Globus pallidus (tissue), 1 donor: ENCODE results near the gene NUDT2.

Experiments used
- DNase-seq: peaks from one replicate; pipeline ENCODE4 v3.0.0-alpha.2; 2015; ENCODE audit warnings: low spot score

Gene NUDT2

DNA sequence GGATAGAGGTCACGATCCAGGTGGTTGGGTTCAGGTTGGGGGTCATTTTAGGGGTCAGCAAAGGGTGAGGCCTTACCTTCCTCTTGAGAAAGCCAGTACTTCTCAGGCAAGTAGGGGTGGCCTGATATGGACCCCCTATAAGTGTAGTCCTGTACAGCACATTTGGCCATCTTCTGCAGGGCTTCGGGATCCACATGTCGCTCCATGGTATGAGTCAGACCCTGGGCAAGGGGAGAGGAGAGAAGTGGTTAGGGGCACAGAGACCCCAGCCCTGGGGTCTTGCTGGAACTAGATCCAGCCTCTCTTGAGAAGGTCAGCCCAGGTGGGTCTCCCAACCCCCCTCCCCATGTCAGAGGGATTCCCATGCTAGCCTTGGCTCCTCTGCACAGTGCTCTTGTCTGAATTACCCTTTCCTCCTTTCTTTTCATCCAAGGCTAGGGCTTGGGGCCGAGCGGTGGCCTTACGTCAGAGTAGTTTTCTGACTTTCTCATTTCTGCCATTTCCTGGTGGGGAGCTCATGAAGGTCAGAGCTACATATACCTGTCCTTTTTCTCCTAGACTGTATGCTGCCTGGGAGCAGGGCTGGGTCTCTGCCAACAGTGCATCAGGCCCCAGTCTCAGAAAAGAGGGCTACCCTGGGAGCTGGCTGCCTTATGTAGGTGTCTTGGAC lies 56.3 kb downstream of the NUDT2 start:
- no peak for DNase-seq

- DNase-seq: no peak
Measured at GRCh38 chr9:34386656-34387055, 57.3 kb downstream of the NUDT2 start.

DNA sequence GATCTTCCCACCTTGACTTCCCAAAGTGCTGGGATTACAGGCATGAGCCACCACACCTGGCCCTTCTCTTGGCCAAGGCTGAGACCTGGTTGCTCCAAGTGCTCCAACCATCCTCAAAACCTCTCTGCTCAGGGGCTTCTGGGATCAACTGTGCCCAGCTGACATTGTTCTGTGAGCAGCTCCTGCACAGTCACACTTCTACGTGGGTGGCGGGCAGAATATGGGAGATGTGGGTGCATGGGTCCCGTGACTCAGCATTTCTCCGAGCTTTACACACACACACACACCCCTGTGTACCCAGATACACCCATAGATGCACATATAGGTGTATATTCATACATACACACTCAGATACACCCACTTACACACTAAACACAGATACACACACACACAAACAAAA lies 57.9 kb downstream of the NUDT2 start:
- DNase-seq: no peak

DNA sequence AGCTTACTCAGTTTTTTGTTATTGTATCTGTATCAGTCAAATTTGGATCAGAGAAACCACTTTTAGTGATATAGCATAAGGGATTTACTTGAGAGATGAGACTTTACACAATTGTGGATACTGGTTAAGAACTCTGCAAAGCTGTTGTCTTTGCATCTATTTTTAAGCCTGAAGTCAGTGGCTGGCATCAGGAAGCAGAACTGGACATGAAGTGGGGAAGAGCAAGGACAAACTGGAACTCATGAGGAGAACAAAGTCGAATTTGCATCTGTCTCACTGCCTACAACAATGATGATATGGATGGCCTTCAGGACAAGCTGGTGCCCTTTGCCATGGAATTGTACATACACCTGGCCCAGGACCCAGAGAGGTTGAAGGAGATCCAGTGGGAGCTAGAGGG lies 63.1 kb downstream of the NUDT2 start:
- DNase-seq: no peak
